NCI-H510A (cell line): Measurements from ENCODE around the gene STUM.
"Not testable (repeated sequence)": the region's sequence is repeated elsewhere in the genome, so short reads cannot be mapped to it uniquely, and the experiment has no call there.

ENCODE experiments used
- DNase-seq: peaks from one replicate; lab custom pipeline; 2025; lab: John Stamatoyannopoulos, UW

The STUM gene

DNA sequence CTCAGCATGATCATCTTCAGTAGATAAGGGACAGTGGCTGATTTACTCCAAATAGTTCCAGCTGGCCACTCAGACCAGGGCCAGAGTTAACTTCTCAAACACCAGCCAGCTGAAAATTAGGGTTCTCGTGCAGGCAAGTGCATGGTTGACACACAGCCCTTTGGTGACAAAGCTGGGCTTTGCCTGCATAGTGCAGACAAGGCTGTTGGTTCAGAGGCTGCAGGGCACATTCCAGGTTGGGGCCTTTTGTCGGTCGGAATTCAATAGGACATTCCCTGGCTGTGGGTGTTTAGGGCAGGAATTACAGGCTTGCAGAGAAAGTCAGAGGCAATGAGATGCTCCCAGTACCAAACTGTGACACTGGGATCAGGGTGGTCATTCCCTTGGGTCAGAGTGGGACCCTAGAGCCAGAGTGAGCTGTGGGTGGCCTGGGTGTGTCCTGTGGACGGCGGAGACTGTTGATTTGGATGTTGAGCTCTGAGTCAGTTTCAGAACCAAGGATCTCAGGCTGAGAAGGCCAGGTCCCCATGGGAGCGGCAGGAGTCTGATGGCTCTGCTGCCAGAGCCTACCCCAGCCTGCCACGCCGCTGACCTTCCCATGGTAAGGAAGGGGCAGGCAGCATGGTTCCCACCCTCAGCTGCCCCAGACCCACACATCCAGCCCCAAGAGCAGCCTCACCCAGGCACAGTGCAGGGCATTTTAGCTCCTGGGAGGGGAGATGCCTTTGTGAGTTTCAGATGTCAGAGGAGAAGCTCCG is 56.2 kb downstream of the STUM start:
- no peak for DNase-seq

DNA sequence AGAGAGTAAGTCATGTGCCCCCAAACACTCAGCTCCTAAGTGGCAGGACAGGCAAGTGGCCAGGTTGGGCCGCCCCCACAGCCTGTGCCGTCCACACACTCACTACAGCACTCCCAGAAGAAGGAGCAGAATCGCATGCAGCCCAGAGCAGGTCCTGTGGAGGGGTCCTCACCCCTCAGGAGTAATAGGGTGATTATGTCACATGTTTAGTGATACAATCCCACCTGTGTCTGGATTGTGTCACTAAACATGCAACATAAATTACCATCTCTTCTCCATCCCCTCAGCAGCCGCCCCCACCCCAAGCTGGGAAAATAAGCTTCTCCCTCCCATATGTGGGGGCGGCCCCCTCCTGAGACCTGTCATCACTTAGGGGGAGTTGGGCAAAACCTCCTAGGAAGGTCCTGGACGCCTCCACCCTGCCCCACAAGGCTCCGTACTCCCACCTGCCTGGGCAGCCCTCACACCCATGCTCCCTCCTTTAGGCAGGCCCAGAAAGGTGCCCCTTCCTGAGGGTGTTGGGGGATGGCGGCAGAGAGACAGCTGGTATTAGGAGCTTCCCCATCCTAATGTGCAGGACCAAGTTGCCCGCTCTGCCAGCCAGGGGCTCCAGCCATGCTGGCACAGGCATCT is 56.9 kb downstream of the STUM start:
- no peak for DNase-seq

DNA sequence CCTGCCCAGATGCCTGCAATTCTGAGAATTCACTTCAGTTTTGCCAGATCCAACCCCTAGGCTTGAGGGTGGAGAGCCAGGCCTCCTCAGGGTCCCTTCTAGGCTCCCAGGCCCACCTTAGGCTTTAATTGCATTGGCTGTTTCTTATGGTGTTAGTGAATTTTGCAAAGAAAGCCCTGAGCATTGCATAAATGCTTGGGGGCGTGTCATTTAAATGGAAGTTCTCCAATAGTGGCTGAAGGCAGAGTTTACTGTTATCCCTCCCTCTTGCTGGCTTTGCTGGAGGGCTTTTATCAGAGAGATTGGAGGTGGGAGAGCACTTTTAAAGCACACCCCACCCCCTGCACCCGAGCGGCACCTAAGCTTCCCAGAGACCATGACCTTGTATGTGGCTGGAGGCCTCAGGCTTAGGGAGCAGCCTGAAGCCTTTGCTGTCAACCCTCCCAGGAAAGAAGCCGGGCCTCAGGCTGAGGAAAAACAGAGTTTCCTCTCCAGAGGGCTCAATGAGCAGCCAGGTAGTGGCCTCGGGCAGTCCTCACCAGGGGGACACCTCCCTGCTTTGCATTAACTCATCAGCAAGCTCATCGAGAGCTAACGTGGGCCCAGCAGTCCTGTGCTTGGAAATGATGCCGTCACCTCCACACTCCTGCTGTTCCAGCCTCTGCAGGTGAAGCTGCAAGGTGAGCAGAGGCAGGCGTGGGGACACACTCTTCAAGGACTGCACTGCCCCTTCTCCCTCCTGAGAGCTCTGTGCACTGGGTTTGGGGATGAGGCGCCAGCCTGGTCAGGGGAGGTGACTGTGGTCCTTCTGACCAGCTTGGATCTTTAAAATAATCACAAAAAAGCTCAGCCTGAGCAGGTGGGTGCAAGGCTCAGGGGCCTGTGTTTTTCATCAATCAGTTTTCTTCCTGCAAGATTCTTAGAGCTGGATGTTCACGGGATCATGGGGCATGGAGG is 58.0 kb downstream of the STUM start:
- no peak for DNase-seq

DNA sequence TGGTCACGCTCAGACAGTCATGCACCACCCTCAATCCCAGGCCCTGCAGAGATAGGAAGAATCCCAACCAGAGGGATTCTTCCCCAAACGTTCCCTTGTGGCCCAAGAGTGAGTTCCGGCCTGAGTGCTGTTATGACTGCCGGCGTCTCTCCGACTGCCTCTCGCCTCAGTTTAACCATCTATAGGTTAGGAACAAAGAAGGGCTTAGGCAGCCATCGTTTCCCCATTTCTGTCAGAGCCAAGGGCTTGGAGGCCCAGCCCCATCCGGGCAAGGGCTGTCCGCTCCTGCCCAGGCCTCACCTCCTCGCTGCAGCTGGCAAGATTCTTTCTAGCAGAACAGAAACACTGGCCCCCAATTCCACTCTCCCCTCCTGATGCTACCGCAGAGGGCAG is 58.7 kb downstream of the STUM start:
- DNase-seq, result no peak

DNA sequence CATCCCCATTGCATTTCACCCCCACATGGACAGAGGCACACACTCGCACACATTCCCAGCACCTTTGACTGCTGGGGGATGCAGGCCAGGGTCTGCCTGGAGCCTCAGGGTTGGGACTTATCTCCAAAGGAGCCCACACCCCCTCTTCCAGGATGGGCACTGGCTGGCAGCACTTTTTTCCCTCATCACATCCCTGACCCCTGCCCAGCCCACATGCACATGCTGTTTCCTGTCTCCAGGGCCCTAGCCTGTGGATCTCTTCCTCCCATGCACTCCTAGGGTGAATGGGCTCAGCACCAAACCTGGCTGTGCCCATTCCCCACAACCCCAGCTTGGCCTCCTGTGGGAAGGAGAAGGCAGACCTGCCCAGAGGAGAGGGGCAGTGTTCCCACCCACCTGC is 59.3 kb downstream of the STUM start:
- no peak for DNase-seq

DNA sequence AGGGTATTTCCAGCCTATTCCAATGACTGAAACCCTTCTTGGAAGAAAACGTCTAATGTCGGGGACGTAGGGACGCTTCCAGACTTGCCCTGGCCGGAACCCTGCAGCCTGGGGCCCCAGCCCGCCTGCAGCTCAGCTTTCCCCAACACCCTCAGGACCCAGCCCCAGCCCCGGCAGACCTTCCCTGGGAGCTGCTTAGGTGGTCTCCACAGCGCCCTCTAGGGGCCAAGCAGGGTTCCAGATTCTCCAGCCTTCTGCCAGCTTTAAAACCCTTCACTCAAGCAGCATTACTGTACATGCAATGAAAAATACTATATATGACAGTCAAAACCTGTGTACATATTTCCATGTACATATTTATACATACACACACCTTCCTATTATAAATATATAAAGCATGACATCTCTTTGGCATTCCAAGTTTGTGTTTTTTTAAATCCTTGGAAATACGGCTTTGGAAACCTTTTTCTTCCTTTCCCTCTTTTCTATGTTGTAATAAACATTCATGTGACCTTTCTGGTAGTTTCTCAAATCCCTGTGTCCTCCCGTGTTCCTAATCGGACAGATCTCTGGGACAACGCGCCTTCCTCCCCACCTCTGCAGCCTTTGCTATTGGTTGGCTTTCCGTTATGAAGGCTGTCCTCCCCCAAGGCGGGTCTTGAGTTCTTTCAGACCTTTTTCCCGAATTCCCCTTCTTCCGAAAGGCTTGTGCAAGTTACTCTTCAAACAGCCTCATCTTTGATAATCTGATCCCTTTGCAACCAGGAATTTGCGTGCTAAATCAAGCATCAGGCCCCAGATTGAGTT is 60.3 kb downstream of the STUM start:
- DNase-seq, result no peak

DNA sequence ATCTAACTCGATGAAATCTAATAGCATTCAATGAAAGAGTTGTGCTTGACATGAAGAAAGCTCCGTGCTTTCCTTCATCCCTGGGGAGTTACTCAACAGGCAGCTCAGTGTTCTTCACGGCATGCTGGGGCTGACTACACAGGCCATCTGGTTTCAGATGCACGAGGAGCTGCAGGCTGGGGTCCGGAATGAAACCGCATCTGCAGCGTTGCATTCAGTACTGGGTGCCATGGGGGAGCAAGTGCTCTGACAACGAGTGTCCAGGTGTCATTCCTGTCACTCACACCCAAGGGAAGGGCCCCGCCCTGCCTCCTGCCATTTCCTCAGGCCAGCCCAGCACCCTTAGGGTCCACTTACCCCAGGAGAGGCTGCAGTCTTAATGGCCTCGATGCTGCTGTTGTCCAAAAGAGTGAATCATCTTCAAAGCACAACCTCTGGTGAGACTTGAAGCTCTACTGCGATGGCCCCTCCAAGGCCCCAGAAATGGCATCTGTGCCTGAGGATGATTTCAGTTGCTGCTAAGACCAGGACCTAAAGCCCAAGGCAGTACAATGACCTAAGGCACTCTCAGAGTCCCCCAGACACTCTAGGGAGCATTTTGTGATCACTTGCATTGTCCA is 61.4 kb downstream of the STUM start:
- DNase-seq, result no peak

DNA sequence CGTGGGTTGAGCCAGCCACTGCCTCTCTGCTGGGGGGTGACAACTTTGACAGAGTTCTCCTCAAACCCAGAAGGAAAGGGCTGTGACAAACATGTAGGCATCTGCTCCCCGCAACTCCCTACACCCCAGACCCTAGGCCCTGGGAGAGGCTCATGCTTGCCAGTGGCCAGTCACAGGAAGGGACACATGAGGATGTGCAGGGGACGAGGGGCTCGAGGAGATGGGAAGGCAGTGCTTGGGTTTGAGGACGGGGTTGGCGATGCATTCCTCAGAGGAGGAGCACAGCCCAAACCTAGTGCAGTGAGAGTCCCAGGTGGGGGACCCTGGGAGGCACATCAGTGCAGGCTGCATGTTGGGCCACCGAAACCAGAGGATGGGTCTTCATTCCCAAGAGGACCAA is 62.1 kb downstream of the STUM start:
- no peak for DNase-seq

DNA sequence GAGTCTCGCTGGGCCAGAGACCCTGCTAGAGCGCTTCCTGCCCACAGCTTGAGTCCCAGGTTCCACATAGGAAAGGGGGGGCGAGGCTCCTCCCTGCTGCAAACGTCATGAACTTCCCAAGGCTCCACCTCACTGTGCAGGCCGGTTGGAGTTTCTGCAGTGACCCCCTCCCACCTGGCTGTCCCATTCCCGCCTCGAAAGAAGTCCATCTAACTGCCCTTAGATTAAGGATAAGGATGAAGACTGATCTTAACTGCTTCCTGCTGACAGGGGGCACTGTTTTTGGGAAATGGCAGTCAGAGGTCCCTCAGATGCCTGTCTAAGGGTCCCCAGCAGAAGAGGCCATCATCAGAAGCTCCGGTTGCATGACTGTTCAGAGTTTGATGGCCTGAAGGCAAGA is 62.7 kb downstream of the STUM start:
- DNase-seq, result no peak

DNA sequence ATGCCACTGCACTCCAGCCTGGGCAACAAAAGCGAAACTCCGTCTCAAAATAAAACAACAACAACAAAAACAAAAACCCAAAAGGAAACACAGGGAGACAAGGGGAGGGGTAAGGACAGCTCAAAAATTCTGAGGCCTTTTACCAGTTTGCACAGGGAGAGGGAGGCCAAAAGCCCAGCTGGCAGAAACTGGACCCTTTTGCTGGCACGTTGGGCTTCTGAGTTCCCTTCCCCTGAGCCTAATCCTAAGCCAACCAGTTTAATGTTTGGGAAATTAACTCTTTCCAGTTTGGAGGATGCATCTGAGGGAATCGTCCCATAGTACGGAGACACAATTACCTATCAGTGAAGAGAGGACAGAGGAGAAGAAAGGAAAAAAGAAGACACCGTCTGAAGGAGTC is 63.4 kb downstream of the STUM start:
- DNase-seq, result not testable (repeated sequence)

DNA sequence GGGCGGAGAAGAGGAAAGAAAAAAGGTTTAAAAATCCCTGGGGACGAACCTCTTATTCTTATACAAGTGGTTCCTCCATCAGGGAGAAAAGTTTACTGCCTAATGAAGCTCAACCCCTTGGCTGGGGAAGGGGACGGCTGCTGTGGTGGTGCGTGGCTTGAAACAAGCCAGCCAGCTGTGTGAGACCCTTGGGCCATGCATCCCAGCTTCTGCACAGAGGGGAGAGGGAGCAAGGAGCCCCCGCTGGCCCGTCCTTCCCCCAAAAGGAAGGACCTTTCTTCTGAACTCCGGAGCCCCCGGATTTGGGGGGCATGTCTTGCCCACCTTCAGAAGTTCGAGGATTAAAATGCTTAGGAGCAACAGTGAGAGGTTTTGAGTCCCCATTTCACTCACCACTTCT is 67.3 kb downstream of the STUM start:
- no peak for DNase-seq

DNA sequence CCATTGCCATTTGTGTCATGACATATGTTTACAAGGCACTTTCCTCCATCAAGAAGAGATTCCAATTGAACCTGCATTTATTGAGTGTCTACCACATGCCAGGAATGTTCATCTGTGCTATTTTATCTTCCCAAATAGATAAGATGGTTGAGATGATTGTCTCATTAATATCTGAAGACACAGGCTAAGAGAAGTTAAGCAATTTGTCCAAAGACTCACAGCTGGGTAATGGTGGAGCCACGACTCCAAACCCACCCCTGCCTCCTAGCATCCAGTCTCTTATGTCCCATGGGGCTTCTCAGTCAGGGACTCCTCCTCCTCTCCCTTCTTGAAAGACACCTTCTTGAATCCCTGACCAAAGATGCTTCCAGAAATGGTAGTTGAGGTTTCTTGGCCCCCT is 68.1 kb downstream of the STUM start:
- no peak for DNase-seq

DNA sequence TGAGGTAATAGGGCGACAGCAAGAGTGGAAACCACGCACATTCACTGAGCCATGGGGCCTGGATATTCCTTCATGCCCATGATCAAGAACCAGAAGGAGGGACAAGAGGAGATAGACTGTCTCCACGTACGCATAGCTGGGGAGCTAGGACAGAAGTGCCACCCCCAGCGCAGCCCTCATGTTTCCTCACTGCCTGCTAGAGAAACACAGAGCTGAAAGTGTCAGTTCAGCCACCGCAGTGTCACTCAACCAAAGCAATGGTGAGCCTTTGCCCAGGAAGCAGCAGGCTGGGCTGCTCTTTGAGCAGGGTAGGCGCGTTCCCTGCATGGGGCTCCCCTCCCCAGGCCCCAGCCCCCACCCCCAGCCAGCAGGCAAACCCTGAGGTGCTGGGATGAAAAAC is 68.5 kb downstream of the STUM start:
- DNase-seq, result no peak

DNA sequence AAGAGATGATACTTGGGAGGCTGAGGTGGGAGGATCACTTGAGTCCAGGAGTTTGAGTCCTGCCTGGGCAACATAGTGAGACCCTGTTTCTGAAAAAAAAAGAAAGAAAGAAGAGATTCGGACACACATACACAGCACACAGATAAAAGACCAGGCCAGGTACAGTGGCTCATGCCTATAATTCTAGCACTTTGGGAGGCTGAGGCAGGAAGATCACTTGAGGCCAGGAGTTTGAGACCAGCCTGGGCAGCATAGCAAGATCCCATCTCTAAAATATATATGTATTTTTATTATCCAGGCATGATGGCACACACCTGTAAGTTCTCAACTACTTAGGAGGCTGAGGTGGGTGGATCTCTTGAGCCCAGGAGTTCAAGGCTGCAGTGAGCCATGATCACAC is 69.2 kb downstream of the STUM start:
- DNase-seq, result not testable (repeated sequence)

DNA sequence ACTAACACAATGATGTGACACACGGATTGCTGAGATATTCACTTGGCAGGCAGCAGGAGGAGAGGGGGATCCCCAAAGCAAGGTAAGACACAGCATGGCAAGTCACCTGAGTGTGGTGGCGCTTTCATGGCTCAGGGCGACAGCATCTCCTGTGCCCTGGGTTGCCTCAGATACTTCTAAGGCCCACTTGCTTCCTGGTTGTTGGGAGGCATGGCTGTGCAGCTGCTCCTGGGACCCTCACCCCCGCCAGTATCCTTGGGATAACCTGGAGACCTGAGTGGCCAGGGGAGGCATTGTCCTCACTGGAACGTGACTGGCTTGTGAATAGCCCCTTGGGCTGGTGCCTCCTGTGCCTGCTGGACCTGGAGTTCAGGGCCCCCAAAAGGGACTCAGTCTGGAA is 69.8 kb downstream of the STUM start:
- no peak for DNase-seq

DNA sequence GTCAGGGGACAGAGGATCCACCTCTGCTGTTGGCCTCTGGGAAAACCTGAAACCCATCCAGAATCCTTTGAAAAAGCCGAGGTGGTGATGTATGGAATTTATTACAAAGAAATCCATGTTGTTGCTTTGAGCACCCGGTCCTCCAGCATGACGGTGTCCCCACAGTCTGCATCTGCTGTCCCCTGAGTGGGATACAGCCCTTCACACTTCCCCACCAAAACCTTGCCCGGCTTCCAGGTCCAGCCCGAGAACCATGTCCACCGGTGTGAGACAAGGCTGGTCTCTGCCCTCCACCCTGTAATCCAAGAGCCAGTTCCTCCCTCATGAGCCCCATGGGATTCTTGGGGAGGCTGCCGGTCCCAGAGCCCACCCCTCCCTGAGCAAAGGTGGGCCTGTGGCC is 70.5 kb downstream of the STUM start:
- DNase-seq, result no peak

DNA sequence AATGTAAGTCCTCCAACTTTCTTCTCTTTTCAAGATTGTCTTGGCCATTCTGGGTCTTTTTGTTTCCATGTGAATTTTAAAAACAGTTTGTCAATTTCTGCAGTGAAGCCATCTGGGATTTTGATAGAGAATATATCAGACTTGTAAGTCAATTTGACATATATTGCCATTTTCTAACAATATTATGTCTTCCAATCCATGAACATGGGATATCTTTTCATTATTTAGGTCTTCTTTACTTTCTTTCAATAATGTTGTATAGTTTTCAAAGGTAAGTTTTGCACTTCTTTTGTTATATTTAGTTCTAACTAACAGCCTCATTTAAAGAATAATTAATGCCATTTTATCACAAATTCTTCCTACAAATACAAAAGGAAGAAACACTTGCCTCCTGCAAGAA is 73.4 kb downstream of the STUM start:
- DNase-seq, result no peak

DNA sequence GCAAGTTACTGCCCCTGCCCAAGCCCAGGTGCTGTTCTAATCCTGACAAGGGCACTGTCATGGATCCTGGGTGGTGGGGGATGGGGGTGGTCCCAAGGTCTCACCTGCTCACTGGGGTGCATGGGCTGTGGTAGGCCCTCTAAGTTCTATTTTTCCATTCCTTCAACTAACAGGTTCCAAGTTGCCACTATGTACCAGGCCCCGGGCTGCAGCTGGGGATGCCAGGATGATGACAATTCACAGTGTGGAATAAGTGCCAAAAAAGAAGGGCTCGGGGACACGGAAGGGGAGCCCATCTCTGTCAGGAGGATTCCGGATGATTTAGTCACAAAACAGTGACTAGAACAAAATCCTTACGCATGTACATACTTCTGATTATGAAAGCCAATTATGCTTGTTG is 76.0 kb downstream of the STUM start:
- no peak for DNase-seq

DNA sequence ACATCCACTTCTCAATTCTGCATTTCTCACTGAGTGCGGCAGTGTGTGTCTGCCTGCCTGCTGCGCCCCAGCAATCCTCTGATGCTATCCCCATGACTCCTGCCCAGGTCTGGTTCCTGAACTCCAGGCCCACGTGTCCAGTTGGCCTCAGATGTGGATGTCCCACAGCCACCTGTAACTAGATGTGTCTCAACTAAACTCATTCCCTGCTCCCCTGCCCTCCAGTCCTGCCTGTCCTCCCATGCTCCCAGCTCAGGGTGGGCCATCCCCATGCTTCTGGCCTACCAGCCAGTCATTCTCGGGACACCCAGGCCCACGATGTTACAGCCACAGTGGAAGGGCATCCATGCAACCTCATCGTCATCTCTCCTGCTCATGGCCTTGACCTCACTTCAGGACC is 76.8 kb downstream of the STUM start:
- DNase-seq, result no peak

DNA sequence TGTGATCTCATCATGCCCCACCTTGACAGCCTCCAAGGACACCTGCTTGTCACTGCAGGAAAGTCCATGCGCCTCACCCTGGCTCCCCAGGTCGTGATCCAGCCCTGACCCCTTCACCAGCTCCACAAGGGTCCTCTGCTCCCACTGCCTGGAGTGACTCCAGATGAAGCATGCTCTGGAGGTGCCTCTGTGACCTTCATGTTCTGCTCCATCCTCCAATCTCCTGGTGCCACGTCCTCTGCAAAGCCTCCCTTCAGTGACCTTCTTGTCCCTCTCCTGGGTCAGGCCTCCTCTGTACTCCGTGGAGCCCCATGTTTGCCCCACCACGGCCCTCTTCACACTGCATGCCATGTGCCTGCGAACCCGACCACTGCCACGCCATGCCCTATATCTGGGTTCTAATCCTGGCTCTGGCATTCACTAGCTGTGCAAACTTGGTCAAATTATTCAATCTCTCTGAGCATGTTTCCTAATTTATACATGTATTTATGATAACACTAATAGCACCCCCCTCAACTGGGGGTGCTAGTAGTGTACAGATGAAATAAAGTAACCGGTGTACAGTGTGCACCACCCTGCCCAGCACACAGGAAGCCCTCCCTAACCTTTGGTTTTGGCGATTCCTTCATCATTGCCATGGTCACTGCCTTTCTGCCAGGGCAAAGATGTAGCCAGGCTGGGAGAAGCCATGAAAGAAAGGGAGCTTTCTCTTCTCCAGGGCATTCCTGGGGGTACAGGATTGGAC is 77.4 kb downstream of the STUM start:
- no peak for DNase-seq

DNA sequence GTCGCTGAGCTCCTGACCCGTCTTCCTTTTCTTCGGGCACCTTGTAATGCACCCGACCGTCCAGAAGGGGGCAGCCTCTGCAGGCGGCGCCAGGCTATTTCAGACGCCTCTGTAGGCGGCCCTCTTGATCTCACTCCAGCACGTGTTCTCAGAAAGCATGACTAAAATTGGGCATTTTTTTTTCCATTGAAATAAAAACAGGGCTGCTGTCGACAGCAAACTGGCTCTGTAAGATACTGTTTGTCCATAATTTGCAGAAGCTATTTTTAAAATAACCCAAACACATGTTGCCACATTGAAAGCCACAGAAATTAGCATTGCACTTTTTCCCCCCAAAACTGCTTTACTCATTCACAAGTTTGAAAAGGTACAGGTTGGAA is 78.0 kb downstream of the STUM start:
- DNase-seq, result no peak
